Melanocyte of skin (primary cell): ENCODE data around the gene SMIM36. TPM values are rescaled to one million over a fixed set of nuclear protein-coding genes. Genes with fewer than 3 reads are reported as not detected.

Experiments used
- small RNA-seq, 2 donors: library from RNA; depleted of rRNA; stranded (forward); fragments of <200 nt; gene quantifications; one replicate each; pipeline ENCODE3, GENCODE V24; 2012
- total RNA-seq, 2 donors: library from RNA; depleted of rRNA; stranded (reverse); fragments of >200 nt; gene quantifications; 2 replicates each; pipeline ENCODE4 v1.2.3, GENCODE V29; 2012

SMIM36 gene
- total RNA-seq: not detected

DNA sequence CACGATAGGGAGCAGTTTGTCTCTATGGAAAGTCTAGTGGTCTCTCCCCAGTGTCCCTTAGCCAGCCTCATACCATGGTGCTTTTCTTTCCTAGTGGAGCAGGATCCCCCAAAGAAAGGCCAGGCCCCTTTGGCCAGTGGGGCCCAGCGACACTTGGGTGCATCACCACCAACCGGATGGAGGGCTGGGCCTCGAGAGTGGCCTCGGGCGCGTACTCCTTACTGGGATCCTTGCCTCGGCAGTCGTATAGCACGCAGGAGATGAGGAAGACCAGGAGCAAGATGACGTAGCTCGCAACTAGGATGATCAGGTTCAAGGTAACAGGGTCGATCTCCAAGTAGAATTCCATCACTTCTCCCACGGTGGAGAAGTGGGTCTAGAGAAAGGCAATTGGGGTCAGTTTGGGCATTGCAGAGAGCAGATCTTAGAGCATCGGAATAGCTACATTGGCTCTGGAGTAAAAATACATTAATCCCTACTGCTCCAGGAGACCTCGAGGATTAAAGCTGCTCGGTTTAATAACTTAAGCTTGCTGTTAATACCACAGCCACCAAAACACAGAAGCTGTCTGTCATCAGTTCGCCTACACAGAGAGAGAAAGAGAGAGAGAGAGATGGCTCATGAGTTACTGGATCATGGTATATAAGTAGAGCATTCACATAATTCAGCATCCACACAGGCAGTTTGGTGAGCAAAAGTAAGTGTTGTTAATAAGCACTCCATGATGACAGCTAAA lies at the start of gene SMIM36:
Gene SMIM36, minus strand, starts transcription at position 467 of the 736 bp plus-strand sequence.

DNA sequence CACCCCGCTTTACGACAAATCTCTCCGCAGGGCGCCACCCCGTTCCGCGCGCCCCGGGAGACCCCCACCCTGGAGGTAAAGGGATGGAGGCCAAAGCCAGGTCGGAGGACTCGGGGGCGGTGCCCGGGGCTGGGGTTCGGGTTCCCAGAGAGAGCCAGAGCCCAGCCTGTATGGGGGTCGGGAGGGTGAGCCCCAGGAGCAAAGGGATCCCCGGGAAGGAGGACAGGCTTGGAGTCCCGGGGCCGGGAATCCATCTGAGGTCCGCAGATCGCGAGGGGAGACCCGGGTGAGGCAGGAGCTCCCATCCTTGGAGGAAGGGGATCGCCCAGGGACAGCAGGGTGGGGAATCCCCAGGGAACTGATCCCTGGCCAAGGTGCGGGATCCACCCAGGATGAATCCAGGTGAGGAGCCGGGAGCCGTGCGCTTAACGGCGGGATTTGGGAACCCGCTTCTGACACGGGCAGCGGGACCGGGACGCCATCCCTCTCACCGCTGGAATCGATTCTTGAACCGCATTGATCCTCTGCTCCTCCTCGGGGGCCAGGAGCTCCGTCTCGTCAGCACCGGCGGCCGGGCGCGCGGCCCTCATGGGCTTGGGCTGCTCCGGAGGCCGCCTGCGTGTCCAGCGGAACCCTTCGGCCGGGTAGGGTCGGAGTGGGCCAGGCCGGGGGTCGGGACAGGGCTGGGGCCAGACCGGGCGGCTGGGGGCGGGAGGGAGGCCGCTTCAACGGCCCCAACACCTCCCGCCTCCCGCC lies 89.9 kb downstream of the SMIM36 start, which contains the start of gene MMD:
Gene MMD, minus strand, starts transcription at position 657 of the 756 bp plus-strand sequence. Its CDS starts 140 bp downstream, at position 517.

Small RNAs within 50 kb of the gene (small RNA-seq; reads per million reads assigned to genes)
- 0 reads per million in 2 donors for gene RNU6-1249P

Other genes with a start within 250 kb of the SMIM36 start
- gene HLF, start 246.5 kb downstream of the SMIM36 start, total RNA-seq: under 1 TPM; under 0.01 to 0.34 TPM
- 10 to 100 TPM in 1 of 2 donors, 1 to 10 TPM in 1; 8.6 to 14.3 TPM for gene MMD, start 89.6 kb downstream of the SMIM36 start, total RNA-seq
- under 1 TPM in 1 of 2 donors, not detected in 1; under 0.01 TPM for gene TMEM100, start 211.4 kb upstream of the SMIM36 start, total RNA-seq
- gene PCTP, start 239.6 kb upstream of the SMIM36 start, total RNA-seq: 10 to 100 TPM; 14.8 to 19.3 TPM